NCI-H2029 (cell line): ENCODE data around the gene SLC7A1.

Experiments used
- DNase-seq: peaks from one replicate; lab custom pipeline; 2025; lab: John Stamatoyannopoulos, UW

The SLC7A1 gene

GRCh38 chr13:29583073-29583785 is 12.3 kb downstream of the SLC7A1 start:
- DNase-seq: no peak

GRCh38 chr13:29582171-29582570 is 13.3 kb downstream of the SLC7A1 start:
- DNase-seq: no peak

DNA sequence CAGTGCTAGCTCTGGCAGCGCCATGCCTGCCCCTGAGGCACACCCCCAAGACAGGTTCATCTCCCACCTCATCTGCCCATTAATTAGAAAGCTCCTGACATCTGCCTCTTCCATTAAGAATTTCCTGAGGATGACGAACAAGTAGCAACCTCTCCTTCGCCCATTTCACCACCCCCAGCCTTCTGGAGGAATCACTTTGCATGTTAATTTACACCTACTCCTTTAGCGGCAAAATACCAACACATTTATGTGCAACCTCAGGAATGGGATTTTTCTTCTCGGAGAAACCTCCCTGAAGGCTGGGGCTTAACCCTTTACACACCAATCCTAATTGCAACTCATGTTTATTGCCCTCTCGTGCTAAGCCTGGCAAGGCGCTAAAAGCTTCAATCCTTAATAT is 13.8 kb downstream of the SLC7A1 start:
- DNase-seq: no peak

- DNase-seq: no peak
Observed at GRCh38 chr13:29579094-29579493, 16.4 kb downstream of the SLC7A1 start.

GRCh38 chr13:29578300-29579085 is 17.0 kb downstream of the SLC7A1 start:
- DNase-seq: no peak

DNA sequence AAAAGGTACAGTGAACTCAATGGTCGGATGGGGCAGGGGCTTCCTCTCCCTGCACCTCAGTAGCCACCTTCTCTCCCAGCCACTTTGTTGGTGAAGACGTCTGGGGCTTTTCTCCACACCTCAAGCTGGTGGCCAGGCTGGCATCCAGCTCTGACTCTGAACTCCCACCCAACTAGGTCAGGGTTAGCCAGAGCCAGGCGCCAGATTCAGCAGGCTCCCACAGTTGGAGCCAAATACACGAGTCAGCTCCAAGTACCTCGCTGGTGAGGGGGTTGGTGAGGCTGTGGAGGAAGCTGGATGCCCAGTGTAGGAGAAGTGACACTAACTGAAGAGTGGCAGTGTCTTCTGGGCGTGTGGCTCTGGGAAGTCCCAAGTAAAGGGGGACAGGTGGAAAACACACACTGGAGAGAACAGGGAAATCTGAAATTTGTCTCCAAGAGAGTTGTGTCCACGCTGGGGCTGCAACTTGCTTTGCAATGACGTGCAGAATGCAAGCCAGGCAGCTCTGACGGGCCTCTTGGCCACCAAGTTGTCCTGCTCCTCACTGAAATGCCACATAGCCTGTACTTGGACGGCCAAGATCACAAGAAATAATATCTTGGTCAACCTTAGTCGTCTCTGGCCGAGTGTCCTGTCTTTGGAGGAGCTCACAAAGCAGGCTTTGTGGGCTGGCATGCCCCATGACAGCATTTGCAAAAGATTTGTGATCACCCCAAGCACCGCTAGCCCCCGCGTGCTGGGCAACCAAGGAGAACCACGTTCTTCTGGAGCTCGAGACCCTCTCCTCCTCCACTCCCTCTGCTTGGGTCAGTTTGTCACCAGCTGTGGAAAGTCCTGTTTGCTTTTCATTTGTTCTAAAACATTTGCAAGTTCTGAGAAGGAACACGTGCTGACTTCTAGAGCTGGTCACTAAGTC is 18.1 kb downstream of the SLC7A1 start:
- DNase-seq: no peak

DNA sequence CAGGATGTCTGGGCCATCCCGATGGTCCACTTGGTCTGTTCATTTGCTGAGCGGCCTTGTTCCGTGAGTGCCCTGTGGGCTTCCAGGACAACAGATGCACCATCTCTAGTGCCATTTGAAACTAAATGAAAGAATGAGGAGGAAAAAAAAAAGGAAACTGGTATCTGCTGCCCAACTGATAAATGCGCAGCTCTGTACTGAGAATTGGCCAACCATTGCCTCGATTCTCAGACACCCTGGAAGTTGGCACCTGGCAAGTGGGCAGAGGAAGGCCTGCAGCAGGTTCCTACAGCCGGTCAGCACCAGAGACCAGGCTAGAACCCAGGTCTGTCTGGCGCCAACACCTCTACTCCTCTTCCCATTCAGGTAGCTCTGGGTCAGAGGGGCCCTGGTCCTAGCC is 18.9 kb downstream of the SLC7A1 start:
- no peak for DNase-seq

- DNase-seq: no peak
Observed at GRCh38 chr13:29575098-29575497, 20.4 kb downstream of the SLC7A1 start.

- DNase-seq: peak; percentile 30
Observed at GRCh38 chr13:29573190-29573589, 22.3 kb downstream of the SLC7A1 start.

DNA sequence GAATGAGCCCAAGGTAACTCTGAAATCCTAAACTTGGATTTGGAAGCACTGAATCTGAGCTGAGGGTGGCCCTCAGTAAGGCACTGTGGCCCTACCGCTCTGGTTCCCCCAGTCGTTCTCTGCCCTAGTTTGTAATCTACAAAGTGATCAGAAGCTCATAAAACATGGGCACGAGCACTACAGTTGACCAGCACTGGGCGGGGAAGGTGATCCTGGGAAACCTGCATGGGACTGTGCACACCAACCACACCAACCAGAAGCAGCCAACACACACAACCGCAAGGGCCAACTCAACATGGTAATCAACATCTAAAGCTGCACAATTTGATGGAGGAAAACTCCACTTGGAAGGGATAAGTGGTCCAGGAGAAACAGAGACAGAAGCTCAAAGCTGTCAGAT is 22.9 kb downstream of the SLC7A1 start:
- DNase-seq: no peak

DNA sequence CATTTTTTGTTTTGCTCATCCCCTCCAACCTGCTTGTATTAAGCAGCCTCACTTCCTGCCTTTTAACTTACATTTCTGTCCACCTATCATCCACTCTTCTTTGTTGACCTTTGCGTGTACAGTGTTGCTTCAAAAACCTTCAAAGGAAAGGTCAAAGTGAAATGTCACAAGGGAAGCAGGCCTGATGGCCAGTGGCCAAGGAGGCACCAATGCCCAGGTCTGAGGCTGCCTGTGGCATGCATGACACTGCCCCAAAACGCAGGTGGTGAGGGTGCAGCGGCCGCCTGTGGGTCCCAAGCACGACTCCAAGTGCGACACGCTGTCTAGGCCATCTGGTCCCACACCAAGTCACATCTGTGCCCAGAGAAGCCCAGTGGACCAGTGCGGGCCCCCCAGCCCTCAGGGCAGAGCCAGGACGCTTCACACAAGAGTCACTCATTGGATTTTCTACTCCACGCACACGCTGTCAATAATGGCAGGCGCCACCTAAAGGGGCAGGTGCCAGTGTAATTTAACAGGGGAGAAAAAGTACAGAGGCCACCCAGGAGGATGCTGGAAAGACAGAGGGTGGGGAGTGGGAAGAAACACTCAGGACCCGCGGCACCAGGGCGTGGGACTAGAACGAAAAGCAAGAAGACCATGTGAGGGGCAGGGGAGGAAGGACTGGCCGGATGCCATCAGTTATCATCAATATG is 23.5 kb downstream of the SLC7A1 start:
- DNase-seq: no peak

DNA sequence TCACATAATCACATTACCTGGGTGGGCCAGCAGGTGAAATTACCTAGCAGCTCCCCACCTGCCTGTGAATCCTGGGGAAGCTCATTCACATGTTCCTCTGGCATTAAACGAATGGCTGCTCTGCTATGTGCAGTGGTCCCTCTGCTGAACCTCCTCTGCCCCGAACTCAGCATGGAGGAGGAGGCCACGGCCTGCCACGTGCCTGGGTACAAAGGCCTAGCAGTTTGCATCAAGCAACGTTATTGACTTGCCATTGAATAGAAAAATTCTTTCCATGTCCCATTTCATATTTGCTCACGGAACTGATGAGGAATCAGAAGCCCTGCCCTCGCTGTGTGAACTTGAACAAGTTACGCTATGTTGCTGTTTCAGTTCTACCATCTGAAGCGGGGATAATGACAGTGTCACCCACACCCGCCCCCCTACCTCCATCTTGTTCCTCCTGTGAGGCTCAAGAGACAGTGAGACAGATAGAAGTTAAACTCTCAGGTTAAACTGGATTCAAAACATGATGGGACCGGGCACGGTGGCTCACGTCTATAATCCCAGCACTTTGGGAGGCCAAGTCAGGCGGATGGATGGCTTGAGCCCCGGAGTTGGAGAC is 25.3 kb downstream of the SLC7A1 start:
- DNase-seq: no peak

DNA sequence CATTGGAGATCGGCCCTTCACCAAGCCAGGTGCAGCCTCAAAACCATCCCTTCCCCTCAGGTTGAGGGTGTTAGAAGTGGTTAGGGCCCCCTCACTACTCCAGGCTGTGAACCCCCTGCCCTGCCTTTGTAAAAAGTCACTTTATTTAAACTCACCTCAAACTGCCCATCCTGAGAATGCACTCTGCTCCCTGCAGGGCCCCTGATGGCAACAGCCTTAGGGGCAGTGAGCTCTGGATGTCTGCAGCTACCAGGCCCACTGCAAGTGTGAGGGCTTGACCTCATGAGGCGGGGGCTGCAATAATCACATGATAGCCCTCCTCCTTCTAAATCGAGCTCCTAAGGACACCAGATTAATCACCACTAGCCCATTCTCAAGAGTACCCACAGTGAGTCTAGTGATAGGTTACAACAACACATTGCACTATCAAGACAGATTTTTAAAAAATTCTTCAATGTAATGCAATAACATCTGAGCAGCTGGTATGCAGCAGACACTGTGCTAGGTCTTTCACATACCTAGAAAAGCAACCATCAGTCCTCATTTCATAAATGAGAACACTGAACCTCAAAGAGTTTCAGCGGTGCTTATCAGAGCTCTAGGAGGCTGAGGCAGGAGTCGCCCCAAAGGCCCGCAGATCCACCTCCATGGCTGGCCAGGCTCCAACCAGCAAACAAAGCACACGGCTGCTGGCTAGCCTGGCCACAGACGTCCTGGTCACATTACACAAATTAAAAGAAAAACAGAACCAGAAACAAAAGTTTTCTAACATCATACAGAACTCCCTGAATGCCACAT is 26.0 kb downstream of the SLC7A1 start:
- no peak for DNase-seq

GRCh38 chr13:29568731-29569130 is 26.8 kb downstream of the SLC7A1 start:
- no peak for DNase-seq

DNA sequence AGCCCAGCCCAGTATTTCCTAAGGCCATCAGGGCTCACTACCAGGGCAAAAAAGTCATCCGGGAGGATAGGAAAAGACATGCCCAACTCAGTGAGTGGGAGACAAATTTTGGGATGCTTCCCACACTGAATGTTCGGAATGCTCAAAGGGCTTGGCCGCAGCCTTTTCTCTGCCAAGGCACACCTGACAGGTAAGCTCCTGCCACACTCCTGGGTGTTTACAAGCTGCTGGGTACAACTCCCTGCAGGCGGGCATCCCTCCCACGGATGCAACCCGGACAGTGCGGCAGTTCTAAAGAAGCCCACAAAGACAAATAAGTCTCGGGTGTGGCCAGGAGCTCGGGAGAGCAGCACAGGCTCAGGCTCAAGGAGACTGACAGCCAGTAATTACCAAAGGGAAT is 28.1 kb downstream of the SLC7A1 start:
- no peak for DNase-seq

GRCh38 chr13:29566206-29566605 is 29.3 kb downstream of the SLC7A1 start:
- DNase-seq: no peak

- no peak for DNase-seq
Observed at GRCh38 chr13:29564818-29565217, 30.7 kb downstream of the SLC7A1 start.

- DNase-seq: no peak
Observed at GRCh38 chr13:29564373-29564772, 31.1 kb downstream of the SLC7A1 start.

GRCh38 chr13:29563941-29564340 is 31.5 kb downstream of the SLC7A1 start:
- no peak for DNase-seq

- no peak for DNase-seq
Observed at GRCh38 chr13:29562786-29563438, 32.6 kb downstream of the SLC7A1 start.
